Epithelial cell of esophagus (primary cell): Measurements from ENCODE around the gene RAD51B.
A peak's percentile ranks its signal among the peaks of the same experiment; 100 is the strongest.

Experiments used
- DNase-seq: peaks from one replicate; pipeline ENCODE4 v3.0.0; 2010; ENCODE audit warnings: low read depth
- H3K4me3 ChIP-seq: 2 replicates; pipeline ENCODE4 v1.5.1; 2011; ENCODE audit warnings: mild to moderate bottlenecking, low read length, control low read depth
- TF ChIP-seq, protein P1 (sequence below): IDR thresholded peaks from 2 replicates; pipeline ENCODE4 v1.5.1; 2011; ENCODE audit warnings: low read depth, mild to moderate bottlenecking, low read length, control low read depth, inconsistent platforms; ENCODE audit not compliant: insufficient read depth; ENCODE audit errors: missing control alignments

The RAD51B gene

DNA sequence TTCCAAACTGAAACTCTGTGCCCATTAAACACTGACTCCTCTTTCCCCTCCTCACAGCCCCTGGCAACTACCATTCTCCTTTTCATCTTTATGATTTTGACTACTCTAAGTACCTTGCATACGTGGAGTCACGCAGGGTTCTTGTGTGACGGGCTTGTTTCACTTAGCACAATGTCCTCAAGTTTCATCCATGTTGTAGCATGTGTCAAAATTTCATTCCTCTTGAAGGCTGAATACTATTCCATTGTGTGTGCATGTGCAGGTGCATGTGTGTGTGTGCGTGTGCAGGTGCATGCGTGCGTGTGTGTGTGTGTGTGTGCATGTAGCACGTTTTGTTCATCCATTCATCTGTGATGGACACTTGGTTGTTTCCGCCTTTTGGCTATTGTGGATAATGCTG is 867.1 kb downstream of the RAD51B start:
- no peak overlapping the region for H3K4me3 ChIP-seq
- TF ChIP-seq, protein P1, sequence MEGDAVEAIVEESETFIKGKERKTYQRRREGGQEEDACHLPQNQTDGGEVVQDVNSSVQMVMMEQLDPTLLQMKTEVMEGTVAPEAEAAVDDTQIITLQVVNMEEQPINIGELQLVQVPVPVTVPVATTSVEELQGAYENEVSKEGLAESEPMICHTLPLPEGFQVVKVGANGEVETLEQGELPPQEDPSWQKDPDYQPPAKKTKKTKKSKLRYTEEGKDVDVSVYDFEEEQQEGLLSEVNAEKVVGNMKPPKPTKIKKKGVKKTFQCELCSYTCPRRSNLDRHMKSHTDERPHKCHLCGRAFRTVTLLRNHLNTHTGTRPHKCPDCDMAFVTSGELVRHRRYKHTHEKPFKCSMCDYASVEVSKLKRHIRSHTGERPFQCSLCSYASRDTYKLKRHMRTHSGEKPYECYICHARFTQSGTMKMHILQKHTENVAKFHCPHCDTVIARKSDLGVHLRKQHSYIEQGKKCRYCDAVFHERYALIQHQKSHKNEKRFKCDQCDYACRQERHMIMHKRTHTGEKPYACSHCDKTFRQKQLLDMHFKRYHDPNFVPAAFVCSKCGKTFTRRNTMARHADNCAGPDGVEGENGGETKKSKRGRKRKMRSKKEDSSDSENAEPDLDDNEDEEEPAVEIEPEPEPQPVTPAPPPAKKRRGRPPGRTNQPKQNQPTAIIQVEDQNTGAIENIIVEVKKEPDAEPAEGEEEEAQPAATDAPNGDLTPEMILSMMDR, result no peak
- DNase-seq, result no peak

DNA sequence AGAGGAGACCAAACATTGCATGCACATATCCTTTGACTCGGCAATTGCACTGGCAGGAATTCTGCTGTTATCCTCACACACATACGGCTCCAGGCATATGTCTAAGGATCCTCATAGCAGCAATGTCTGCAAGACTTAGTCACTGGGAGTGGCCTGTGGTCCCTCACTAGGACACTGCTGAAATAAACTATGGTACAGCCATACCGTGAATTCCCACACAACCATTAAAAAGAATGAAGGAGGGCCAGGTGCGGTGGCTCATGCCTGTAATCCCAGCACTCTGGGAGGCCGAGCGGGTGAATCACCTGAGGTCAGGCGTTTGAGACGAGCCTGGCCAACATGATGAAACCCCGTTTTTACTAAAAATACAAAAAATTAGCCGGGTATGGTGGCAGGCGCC is 868.2 kb downstream of the RAD51B start:
- peak; percentile 95 for DNase-seq
- H3K4me3 ChIP-seq, result no peak overlapping the region
- TF ChIP-seq, protein P1, result no peak

DNA sequence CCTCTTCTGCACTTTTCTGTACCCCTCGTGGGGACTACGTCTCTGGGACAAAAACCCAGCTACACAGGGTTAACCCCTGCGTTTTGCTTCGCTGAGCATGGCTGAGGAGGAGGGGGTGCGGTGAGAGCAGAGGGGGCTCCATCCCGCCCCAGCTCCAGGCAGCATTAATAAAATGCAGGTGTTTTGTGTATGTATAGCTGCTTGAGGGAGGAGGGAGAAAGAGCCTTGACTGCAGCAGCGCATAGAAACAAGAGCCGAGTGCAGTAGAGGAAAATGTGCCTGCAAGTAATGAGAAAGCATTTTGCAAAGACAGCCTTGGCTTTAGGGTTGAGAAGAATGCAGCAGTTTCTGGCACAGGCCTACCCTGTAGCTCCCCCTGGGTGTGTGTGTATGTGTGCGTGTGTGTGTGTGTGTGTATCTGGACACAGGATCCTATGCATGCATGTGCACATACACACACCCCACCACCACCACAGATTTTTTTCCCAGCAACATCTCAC is 869.3 kb downstream of the RAD51B start:
- no peak overlapping the region for H3K4me3 ChIP-seq
- TF ChIP-seq, protein P1, result no peak
- DNase-seq, result no peak

DNA sequence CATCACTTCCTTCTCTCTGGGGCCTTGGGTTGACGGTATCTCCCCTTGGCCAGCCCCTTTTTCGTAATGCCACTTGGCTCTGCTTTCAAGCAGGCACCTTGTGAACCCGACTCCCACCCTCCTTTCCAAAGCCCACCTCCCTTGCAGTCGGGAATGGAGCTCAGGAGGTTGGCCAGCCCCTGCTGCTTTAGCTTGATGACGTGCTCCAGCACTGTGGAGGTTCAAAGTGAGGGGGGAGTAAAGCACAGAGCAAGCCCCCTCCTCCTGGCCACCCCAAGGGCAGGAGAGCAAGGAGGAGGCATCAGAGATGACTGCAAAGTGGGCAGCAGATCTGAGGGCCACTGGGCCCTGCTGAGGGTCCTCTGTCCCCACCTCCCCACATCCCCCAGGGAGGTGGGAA is 869.9 kb downstream of the RAD51B start:
- TF ChIP-seq, protein P1, result no peak
- DNase-seq, result no peak
- H3K4me3 ChIP-seq, result no peak overlapping the region

DNA sequence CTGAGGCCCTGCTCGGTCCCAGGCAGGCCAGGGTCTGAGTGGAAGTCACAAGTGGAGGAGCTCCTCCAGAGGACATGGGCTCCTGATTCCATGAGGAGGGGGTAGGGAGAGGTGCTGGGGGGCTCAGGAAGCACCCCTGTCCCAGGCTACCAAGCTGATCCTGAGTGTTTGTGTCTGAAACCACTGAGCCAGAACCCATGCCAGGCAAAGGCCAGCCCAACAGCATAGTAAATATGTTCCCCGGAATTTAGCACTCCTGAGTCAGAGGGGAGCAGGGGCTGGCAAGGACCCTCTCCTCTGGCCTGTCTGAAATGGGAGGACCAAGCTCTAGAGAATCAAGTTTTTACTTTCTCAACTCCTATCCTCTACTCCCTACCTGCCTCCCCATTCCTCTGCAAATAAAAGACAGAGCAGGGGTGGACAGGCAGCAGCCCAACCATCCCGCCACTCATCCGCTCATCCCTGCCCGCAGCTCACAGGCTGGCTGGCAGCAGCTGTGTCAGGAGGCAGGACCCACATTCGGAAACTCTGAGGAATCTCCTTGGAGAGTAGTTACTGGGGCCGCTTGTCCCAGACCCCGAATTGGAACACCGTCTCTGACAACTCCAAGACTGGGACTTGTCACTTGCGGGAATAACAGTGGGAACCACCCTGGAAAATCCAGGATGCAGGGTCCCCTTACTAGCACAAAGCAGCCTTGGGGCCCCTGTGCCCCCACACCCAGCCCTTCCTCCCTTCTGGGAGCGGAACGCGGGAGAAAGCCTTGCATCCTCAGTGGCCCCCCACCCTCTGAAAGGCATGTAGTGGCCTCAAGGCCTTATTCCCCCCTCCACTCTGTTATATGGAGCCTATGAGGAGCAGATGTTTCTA is 870.7 kb downstream of the RAD51B start:
- TF ChIP-seq, protein P1, result no peak
- H3K4me3 ChIP-seq, result no peak overlapping the region
- no peak for DNase-seq

DNA sequence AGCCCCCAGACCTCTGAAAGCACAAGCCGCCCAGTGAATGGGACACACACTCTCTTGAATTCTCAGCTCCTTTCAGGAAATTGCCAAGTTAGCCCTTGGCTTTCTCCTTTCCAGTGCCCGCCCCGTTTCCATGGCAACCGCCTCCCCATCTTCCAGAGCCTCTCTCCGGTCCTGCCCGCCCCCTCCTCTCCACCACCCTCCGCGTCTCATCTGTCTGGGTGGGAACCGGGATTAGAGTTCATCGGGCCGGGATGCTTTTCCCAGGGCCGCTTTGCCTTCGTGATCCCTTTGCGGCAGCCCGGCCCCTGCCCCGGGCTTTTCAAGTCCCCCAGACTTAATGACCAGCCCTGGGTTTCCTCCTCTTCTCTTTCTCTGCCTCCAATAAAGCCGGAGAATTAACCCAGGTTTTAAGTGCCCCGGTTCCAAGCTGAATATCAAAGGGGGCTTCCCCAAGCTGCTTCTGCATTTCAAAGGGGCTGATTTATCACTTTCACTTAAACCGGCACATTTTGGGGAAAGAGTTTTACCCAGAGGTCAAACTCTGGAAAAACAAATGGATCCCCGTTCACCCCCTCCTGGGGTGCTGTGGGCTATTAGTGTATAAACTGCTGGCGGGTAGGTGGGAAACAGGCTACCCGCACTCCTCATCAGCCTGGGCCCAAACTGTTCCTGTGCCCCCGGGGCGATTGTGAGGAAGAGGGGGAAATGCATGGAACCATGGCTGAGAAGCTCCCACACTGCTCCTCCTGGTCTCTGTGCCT is 871.6 kb downstream of the RAD51B start:
- DNase-seq, result no peak
- TF ChIP-seq, protein P1, result no peak
- H3K4me3 ChIP-seq, result no peak overlapping the region

DNA sequence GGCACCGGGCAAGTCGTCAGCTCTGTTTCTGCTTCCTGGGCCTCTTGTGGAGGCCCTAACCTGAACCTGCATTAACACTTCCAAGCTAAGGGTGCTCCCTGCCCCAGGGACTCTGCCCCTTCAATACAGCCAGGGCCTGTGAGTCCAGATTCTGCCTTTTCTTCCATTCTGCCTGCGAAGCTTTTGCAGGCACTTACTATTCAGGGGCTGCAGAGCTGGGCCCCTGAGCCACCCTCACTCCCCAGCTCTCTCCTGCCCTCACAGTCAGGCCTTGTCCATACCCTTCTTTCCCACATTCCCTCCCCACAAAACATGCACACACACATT is 872.2 kb downstream of the RAD51B start:
- H3K4me3 ChIP-seq, result no peak overlapping the region
- no peak for DNase-seq
- TF ChIP-seq, protein P1, result no peak
